Nephron progenitor cell (in vitro differentiated cells): ENCODE measurements around the gene CAMK1D.
"Not testable (repeated sequence)": the region's sequence is repeated elsewhere in the genome, so short reads cannot be mapped to it uniquely, and the experiment has no call there.

Source experiments
- DNase-seq: peaks from one replicate; pipeline ENCODE4 v3.0.0; 2021
- H3K27ac Mint-ChIP-seq: 2 replicates; pipeline ENCODE4 v1.8.0; 2021; ENCODE audit warnings: mild to moderate bottlenecking, moderate library complexity, mixed read lengths
- H3K27me3 Mint-ChIP-seq: 2 replicates; pipeline ENCODE4 v1.8.0; 2021; ENCODE audit warnings: mild to moderate bottlenecking, low read depth, mixed read lengths; ENCODE audit not compliant: poor library complexity
- H3K36me3 Mint-ChIP-seq: 2 replicates; pipeline ENCODE4 v1.8.0; 2021; ENCODE audit warnings: low read depth, mixed read lengths
- H3K4me1 Mint-ChIP-seq: 2 replicates; pipeline ENCODE4 v1.8.0; 2021; ENCODE audit warnings: mixed read lengths
- H3K4me3 Mint-ChIP-seq: 2 replicates; pipeline ENCODE4 v1.8.0; 2021; ENCODE audit warnings: mild to moderate bottlenecking, moderate library complexity, mixed read lengths
- H3K9me3 Mint-ChIP-seq: 2 replicates; pipeline ENCODE4 v1.8.0; 2021; ENCODE audit warnings: mild to moderate bottlenecking, moderate library complexity, mixed read lengths
- CTCF ChIP-seq: fragments of 200-600 bp; sonication (generic); IDR thresholded peaks from 2 replicates; pipeline ENCODE4 v1.5.0; 2021; ENCODE audit warnings: antibody characterized with exemption

CAMK1D gene

GRCh38 chr10:12353399-12354242 is 4.3 kb downstream of the CAMK1D start:
- peaks cover 47% of the 10 kb centered on the region for H3K4me1 Mint-ChIP-seq
- H3K9me3 Mint-ChIP-seq: no peaks in the 10 kb centered on the region
- no peak for TF ChIP-seq CTCF
- H3K27ac Mint-ChIP-seq: no peak overlapping the region
- peaks cover 56% of the 10 kb centered on the region for H3K27me3 Mint-ChIP-seq
- H3K4me3 Mint-ChIP-seq: no peak overlapping the region
- H3K36me3 Mint-ChIP-seq: no peaks in the 10 kb centered on the region
- no peak for DNase-seq

DNA sequence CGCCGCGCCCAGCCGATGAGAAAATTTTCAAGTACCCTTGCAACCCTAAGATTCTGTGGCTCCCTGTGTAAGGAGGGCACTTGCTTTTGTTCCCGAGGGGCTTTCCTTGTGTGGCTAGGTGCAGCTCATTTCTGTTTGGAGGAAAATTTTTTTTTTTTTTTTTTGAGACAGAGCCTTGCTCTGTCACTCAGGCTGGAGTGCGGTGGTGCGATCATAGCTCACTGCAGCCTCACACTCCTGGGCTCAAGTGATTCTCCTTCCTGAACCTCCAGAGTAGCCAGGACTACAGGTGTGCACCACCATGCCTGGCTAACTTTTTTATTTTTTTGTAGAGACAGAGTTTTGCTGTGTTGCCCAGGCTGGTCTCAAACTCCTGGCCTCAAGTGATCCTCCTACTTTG is 5.3 kb downstream of the CAMK1D start:
- H3K4me3 Mint-ChIP-seq, DNase-seq, H3K9me3 Mint-ChIP-seq, H3K36me3 Mint-ChIP-seq, H3K27ac Mint-ChIP-seq: not testable (repeated sequence)
- Mint-ChIP-seq H3K27me3 (peaks cover 59% of the 10 kb centered on the region), H3K4me1 (peaks cover 54% of the 10 kb centered on the region)

GRCh38 chr10:12355384-12355783 is 6.0 kb downstream of the CAMK1D start:
- no peak overlapping the region for H3K27ac Mint-ChIP-seq
- no peak for DNase-seq
- no peaks in the 10 kb centered on the region for H3K9me3 Mint-ChIP-seq
- H3K36me3 Mint-ChIP-seq: no peaks in the 10 kb centered on the region
- no peak overlapping the region for H3K4me3 Mint-ChIP-seq
- H3K4me1 Mint-ChIP-seq: peaks cover 57% of the 10 kb centered on the region
- peaks cover 55% of the 10 kb centered on the region for H3K27me3 Mint-ChIP-seq
- no peak for TF ChIP-seq CTCF

DNA sequence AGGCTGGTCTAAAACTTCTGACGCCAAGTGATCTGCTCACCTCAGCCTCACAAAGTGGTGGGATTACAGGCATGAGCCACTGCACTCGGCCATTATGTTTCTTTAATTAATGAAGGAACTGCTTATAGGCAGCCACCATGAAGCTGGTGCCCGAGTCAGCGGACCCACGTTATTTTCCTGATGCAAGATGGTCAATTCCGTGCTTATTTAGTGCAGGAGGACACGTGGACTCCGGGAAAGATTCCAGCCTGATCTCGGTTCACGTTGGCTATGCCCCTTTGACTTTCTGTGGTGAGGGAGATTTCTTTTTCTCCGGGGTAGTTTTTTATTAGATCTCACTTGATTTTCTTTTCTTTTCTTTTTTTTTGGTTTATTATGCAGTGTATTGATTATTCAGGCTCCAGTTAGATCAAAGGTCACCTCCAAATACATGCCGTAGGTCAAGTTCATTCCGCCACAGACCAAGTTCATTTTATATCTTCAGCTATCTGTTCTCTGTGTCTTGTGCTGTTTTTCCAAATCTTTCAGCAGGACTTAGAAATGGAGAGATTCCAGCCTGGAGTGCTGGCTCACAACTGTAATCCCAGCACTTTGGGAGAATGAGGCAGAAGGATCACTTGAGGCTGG is 8.3 kb downstream of the CAMK1D start:
- Mint-ChIP-seq H3K36me3 (peaks cover 5% of the 10 kb centered on the region), H3K9me3 (peaks cover 6% of the 10 kb centered on the region), H3K27me3 (peaks cover 41% of the 10 kb centered on the region), H3K4me3 (no peak overlapping the region), H3K27ac (no peak overlapping the region), H3K4me1 (peaks cover 59% of the 10 kb centered on the region)
- no peak for TF ChIP-seq CTCF
- no peak for DNase-seq

DNA sequence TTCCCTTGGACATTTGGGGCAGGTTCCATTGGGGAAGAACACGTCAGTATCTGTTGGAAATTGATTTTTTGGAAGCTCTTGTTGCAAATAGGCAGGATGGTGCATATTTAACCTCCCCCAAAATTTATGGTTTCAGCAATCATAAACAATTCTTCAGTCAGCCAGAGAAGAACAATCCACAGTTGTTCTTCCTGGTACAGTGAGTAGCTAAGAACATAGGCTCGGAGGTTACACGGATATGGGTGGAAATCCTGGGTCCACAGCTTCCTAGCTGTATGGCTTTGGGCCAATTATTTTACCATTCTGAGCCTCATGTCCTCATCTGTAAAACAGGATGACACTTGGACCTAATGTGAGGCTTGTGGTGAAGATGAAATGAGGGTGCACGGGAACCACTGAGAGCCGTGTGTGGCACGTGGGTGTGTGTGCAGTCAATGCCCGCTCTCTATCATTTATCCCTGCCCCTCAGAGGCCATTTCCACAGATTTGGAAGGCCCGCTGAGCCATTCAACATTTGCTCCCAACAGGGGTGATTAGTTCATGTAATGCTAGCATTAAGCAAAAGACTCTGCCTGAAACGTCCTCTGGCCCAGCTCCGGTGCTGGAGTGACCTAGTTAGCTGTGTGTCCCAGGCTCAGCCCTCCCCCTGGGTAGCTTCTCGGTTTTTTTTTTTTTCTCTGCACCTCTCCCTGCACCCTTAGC is 9.7 kb downstream of the CAMK1D start:
- no peak overlapping the region for H3K4me3 Mint-ChIP-seq
- TF ChIP-seq CTCF: no peak

DNA sequence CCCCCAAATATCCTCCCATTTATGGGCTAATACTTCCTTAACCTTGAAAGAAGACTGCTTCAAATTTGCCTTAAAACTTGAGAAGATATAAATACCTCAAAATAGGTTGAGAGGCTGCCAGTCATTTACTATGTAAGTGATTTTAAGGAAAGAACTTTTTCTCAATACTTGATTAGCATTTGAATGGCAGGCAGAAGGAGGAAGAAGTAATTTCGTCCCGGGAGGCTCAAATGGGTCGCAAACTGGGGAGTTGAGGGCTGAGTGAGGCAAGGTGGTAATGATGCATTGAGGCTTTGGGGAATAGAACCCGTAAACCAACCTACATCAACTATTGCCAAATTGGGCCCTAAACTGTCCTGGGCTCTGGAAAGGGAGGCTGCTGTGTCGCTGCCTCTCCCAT is 11.1 kb downstream of the CAMK1D start:
- H3K27ac Mint-ChIP-seq: no peak overlapping the region
- peaks cover 6% of the 10 kb centered on the region for H3K9me3 Mint-ChIP-seq
- DNase-seq: no peak
- no peak overlapping the region for H3K4me3 Mint-ChIP-seq
- no peak for TF ChIP-seq CTCF
- H3K4me1 Mint-ChIP-seq: peaks cover 55% of the 10 kb centered on the region
- peaks cover 27% of the 10 kb centered on the region for H3K27me3 Mint-ChIP-seq
- H3K36me3 Mint-ChIP-seq: peaks cover 5% of the 10 kb centered on the region

More for the DNA sequence above, 9.7 kb downstream of the CAMK1D start:
- Mint-ChIP-seq H3K9me3 (peaks cover 6% of the 10 kb centered on the region), H3K36me3 (peaks cover 5% of the 10 kb centered on the region), H3K4me1 (peaks cover 55% of the 10 kb centered on the region), H3K27ac (no peak overlapping the region), H3K27me3 (peaks cover 30% of the 10 kb centered on the region)
- DNase-seq: no peak

- not testable (repeated sequence) for H3K36me3 Mint-ChIP-seq, DNase-seq, H3K4me3 Mint-ChIP-seq, H3K27ac Mint-ChIP-seq, H3K9me3 Mint-ChIP-seq
- Mint-ChIP-seq H3K4me1 (peaks cover 51% of the 10 kb centered on the region), H3K27me3 (peaks cover 20% of the 10 kb centered on the region)
These were observed 11.8 kb downstream of the CAMK1D start for GRCh38 chr10:12361115-12361514.
